GDM1 (cell line): ENCODE results near the gene ADAMTS20.
"Not testable (repeated sequence)": the region's sequence is repeated elsewhere in the genome, so short reads cannot be mapped to it uniquely, and the experiment has no call there.

Experiments
- DNase-seq: peaks from one replicate; lab custom pipeline; 2025; lab: John Stamatoyannopoulos, UW

Gene ADAMTS20

DNA sequence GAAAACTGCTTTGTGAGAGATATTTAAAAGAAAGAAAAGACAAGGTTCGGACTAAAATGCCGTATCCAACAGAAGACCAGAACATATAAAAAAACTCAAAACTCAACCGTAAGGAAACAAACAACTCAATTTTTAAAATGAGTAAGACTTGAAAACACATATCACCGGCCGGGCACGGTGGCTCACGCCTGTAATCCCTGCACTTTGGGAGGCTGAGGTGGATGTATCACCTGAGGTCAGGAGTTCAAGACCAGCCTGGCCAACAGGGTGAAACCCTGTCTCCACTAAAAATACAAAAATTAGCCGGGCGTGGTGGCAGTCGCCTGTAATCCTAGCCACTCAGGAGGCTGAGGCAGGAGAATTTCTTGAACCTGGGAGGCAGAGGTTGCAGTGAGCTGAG, 192.0 kb downstream of the ADAMTS20 start:
- not testable (repeated sequence) for DNase-seq

DNA sequence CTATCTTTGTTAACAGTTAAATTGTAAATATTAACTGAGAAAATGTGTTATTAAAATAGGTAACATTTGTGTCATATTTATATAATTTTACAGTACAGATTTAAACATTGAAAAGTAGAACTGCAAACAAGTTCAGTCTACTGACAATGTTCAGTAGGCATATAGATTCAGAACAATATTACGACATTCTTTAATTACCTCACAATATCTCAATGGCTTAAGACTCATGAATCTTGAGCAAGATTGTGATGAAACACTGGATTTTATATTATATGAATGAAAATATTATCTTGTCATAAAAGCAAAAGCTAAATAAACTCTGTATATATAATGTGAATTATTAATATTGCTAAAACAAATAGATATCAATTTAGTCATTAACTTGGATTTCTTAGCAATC, 194.9 kb downstream of the ADAMTS20 start:
- no peak for DNase-seq

DNA sequence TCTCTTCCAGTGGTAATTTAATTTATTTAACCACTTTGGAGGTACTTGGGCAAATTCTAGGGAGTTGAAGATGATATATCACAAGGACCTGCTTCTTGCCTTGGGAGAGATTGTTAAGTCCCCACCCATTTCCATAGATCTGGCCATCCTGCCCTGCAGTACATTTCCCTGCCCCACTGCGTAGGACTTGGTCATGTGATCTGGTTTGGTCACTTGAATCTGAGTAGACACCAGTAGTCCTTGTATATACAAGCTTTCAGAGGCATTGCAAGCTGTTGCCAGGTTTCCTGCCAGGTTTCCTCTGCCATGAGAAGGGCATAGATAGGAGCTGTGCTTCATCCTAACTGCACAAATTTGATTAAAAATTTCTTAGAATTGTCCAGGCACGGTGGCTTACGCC, 200.0 kb downstream of the ADAMTS20 start:
- no peak for DNase-seq

DNA sequence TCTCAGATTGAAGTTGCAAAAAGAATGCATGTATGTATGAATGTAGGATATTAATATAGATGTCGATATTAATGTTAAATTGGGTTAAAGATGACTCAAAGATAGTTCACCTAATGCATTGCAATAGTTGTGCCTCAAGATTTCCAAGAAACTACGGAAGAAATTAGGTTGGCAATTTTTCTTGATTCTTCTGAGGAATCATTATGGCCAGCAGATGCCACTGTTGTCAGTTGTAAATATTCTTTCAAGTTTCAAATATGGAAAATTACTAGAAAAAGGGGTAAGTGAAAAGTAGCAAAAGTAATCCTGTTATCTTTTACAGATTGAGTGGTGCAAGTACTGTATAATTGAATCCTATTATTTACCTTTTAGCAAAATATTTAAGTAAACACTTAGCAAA, 202.1 kb downstream of the ADAMTS20 start:
- no peak for DNase-seq

DNA sequence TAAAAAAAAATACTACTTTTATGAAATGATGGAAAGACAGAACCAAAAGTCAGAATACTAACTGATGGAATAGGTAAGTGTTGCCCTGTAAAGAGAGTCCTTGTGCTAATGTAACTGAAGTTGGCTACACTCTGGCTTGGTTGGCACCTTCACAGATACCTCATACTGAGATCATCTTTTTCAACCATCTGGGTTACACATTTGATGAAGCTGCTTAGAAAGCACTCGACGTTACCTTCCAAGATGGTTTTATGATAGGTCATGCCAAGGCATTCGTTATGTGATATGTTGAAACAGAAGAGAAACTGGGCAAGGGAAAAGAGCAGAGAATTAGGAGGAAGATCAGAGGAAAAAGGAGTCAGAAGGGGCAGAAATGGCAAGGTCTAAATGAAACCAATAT, 203.8 kb downstream of the ADAMTS20 start:
- DNase-seq, result no peak

DNA sequence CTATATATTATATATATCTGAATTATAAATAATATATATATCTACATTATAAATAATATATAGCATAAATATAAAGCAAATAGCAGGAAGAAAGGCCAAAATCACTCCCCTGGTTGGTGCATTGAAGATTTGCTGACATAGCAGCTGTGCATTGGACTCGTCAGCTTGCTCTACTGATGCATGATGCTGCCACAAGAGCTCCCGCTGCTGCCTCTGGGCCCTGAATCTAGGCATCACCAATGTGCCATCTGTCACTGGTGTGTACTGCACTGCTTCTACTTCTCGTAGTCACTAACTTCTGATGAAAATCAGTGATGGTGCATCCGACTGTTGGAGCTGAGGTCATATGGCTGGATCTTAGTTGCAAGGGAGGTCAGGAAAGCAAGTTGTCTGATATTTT, 205.0 kb downstream of the ADAMTS20 start:
- DNase-seq, result no peak

DNA sequence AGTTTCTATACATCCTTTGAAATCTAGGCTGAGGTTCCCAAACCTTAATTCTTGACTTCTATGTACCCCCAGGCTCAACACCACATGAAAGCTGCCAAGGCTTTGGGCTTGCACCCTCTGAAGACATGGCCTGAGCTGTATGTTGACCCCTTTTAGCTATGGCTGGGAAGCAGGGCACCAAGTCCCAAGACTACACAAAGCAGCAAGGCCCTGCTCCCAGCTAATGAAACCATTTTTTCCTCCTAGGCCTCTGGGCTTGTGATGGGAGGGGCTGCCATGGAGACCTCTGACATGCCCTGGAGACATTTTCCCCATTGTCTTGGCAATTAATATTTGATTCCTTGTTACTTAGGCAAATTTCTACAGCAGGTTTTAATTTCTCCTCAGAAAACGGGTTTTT, 207.0 kb downstream of the ADAMTS20 start:
- no peak for DNase-seq

DNA sequence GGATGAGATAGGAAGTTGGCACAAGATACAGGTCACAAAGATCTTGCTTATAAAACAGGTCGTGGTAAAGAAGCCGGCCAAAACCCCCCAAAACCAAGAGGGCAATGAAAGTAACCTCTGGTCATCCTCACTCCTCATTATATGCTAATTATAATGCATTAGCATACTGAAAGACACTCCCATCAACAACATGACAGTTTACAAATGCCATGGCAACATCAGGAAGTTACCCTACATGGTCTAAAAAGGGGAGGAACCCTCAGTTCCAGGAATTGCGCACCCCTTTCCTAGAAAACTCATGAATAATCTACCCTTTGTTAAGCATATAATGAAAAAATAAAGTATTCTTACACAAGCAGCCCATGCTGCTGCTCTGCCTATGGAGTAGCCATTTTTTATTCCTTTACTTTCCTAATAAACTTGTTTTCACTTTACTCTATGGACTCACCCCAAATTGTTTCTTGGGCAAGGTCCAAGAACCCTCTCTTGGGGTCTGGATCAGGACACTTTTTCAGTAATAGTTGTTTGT, 210.2 kb downstream of the ADAMTS20 start:
- DNase-seq, result not testable (repeated sequence)

DNA sequence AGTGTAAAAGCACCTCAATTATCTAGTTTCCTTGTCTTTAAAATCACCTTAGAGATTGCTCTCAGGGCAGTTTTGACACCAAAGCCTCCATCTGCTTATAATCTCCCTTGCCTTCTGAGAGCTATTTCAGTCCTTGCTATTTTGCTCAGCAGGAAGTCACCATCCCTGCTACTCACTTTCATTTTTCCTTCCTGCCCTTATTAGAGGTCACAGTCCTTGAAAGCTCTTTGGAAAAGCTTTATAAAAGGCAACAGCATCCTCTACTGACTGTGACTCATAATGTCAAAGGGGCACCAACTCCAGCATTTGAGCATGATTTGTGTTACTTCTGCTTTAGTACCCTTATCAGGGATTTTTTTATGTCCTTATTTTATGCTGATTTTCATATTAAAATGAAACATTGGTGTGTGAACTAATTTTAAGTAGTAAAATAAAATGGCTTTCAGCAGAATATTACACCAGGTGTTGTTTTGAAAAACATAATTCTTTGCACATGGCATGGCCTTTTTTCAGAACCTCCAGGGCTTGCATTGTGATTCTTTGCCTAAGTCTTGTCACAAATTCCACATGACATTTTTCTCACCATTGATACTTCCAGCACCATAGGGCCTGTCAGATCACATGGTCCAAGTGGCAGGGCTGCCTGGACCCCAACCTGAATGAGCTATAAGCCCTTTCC, 213.0 kb downstream of the ADAMTS20 start:
- DNase-seq, result no peak

DNA sequence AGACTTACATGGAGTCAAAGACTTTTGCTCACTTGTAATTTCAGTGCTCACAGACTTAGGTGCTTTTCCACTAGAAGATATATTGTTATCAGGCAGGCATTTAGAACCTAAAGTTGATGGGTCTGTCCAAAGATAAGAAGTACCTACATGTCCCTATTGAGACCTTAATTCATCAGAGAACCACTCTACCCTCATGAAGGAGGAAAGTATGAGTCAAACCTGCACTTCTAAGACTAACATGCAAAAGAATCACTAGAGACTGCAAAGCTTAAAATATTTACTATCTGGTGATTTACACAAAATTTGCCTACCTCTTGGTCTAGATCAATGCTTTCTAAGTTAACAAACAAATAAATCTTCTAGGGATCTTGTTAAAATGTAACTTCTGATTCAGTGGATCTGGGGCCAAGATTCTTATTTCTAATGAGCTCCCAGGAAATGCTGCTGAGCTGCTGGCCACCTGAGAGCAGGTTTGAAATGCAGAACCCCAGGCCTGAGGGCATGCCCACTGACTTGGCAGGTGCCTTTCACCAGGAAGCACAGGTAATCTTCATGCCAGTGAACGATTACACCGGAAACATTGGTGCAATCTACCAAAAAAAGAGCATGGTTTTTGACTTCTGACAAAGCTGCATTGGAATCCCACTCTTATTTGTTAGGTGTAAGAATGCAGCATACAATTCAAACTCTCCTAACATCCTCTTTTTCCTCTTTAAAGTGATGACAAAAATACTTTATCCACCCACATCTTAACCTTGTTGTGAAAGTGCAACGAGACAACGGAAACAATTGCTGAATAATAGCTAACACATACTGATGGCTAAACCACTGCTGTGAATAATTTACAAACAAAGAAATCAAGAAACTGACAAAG, 214.2 kb downstream of the ADAMTS20 start:
- DNase-seq, result no peak

DNA sequence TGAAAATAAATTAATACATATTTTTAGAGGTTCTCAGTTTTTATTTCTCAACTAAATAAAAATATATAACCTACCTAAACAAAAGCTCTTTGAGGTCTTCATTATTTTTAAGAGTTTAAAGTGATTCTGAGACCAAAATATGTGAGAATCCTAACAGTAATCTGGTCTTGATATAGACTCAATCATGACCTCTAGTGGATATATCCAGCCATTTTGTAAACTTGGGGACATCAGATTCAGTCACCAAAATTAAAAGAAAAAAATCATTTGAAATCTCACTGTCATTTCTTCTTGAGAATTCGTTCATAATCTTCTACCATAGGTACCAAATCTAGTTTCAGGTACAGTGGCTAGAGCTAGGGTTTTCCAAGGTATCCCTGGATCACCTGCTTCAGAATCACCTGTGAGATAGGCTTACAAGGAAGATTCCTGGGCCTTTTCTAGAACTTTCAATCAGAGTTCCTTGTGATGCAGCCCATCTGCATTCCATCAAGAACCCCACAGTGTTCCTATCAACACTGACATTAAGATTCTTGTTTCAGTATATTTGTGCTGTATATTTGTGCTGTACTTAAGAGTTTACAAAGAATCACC, 214.9 kb downstream of the ADAMTS20 start:
- DNase-seq, result no peak

DNA sequence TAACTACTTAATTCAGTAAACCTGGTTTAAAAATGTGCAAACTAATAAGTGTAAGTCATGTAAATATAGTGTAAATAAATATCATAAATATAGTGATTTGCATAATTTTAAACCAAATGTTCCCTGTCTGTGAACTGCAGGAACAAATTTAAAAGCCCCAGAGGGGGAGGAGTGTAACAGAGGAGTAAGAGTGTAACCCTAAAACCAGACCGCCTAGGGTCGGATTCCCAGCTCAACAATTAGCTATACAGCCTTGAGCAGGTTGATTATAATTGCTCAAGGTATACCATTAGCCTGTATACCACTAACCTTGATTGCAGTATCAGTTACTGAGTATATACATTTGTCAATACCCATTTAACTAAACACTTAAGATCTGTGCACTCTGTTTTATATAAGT, 218.4 kb downstream of the ADAMTS20 start:
- no peak for DNase-seq

DNA sequence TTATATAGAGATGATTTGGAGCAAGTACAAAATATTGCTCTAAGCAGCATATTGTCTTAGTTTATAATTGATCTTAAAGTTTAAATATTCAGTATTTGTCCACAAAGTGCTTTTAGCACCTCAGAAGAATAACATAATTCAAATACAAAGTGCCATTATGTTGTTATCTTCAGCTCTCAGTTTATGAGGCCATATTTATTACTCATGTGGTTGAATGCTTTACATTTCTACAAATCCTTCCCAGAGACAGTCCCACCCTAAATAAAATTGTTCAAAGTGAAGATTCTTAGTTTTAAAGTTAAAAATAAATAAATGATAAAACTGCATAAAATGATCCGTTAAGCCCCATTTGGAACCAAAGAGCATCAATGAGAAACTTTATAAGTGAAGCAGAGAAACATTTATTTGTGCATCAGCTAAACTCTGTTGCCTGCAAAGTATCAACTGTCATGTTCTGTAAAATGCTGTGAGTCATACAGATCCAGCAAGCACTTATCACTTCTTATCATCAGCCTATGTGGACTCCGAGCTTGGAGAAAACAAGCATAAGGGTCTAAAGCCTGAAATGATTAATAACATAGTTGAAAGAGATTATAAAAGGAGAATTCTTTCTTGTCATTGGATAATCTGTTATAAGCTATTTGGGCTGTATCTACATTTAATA, 218.9 kb downstream of the ADAMTS20 start:
- no peak for DNase-seq

DNA sequence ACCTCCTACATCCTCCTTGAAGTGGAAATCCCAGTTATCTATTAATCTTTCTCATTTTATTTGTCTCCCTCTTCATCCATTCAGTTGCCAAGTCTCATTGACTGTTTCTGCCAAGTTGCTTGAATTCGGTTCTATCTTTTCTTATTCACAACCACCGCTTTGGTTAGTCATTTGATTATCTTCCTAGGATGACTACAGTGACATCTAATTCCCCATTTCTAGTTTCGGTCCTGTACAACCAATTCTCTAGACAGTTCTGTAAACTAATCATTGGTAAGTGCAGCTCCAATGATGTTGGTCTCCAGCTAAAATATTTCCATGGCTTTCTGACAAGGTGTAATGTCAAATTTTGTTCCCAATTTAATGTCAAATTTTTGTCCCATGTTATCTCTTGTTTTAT, 220.1 kb downstream of the ADAMTS20 start:
- no peak for DNase-seq

DNA sequence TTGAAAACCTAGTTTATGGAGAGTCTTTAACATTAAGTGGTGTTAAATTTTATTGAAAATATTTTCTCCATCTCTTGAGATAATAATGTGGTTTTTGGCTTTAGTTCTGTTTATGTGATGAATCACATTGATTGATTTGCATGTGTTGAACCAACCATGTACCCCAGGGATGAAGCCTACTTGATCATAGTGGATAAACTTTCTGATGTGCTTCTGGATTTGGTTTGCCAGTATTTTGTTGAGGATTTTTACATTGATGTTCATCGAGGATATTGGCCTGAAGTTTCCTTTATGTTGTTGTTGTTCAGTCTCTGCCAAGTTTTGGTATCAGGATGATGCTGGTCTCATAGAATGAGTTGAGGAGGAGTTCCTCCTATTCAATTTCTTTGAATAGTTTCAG, 222.6 kb downstream of the ADAMTS20 start:
- no peak for DNase-seq

DNA sequence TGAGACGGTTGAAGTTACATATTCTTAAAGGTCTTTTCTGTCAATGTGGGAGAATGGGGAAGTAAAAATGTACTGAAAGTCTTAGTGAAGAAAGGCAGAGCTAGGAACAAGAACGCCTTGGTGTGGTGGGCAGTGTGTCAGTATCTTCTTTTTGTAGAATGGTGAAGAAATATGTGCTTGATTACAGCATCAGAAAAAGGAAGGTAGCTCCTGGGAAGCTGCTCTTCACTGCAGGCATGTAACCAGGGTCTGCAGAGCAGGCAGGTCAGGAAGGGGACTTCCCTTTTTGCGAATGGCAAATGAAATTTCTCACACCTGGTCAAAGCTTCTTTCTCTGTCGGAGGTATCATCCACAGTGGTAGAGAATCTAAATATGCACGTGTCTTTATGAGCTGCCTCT, 226.2 kb downstream of the ADAMTS20 start:
- DNase-seq, result no peak

DNA sequence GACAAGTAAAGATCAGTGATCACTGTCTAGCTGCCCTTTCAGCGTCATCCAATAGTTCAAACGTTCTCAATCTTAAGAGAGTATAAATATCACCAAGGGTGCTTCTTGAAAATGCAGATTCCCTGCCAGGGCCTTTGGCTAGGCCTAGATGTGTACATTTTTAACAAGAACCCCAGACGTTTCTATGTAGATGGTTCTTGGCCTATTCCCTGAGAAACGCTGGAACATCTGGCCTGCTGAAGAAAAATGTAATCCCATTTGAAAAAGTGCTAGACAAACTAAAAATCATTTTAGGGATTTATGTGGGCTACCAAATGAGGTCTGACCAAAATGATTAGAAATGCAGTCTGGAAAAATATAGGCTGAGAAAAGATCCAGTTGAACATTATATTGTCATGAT, 231.7 kb downstream of the ADAMTS20 start:
- DNase-seq, result no peak

DNA sequence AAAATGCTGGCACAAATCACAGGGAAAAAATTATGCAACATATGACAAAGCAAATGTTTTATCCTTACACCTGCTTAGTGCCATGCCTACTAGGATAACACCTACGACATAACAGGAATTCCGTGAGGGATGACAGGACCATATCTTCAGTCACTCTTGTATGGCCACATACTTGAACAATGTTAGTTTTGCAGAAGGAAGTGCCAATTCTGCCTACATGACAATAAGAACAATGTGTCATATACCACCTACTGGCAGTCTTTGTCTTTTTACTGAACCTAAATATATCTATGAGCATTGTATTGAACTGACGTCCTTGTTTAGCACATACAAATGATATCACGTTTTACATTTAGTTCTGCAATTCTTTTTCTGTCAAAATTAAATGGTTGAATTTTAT, 234.0 kb downstream of the ADAMTS20 start:
- no peak for DNase-seq

DNA sequence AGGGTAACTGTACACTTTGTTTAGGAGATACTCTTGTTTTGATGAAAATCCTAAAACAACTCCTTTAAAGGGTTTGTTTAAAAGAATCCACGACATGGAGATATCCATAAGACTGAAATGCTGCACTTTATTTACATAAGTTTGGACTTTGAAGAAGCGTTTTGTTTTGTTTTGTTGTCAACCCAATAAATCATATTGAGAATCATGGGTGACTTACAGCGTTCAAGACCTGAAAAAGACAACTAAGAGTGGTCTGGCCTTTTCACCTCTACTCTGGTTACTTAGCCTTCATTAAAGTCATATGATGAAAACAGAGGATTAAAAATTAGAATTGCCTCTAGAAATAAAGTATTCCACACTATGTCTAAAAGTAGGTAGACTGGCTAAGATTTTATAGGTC, 234.8 kb downstream of the ADAMTS20 start:
- DNase-seq, result no peak

DNA sequence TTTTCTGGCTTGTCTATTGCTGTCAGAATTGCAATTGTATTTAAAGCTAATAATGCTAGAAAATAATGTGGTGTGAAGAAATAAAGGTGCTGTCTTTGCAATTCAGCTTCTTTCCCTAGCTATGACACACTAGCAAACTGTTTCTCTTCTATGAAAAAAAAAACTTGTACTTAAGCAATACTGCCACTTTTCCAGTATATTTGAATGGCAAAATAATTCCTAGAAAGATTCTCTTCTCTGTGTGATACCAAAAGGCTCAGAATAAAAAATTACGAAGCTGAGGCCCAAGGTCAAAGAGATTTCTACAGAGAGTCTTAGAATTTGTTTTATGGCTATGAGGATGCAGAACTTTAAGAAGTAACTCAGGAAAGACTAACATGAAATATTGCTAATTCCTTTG, 235.5 kb downstream of the ADAMTS20 start:
- DNase-seq, result no peak

DNA sequence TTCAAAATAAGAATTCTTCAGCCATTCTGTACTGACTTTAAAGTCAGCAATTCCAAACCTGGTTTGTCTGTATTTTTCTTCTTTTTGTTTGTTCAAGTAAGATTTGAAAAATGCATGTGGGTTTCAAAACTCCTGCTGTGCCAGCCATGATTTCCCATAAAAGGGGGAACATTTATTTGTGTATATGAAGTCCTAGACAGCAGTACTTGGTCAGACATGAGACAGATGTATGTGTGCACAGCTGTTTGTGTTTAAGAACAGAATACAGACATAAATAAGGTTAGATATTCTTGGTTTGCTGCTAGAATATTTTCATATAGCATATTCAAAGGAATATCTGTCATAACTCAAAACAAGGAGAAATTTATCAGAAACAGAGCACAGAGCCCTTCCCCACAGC, 236.0 kb downstream of the ADAMTS20 start:
- no peak for DNase-seq

DNA sequence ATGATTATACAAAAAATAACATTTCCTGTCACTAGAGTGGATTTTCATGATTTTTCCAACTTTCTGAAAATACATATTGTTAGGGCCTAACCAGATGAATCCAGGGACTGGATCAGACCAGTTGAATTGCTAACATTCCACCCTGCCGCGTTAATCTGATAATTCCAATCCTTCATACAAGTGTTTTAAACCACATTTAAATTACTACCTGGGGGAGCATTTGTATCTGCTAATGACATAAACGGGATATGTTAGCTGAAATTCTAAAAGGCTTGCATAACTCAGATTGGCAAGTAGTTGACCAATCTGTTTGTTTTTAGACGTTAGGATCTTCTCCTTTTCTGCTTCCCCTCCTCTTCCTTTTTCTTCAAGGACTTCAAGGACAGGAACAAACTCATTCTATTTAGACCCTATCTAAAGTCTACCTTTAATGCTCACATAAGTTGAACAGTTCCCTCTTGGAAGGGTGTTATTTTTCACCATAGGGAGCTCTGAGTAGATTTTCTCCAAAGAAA, 239.0 kb downstream of the ADAMTS20 start:
- DNase-seq, result no peak
